HUES48 (cell line): ENCODE data around the gene NOL9.

Experiments
- H3K27ac ChIP-seq: one replicate; pipeline ENCODE4 v1.7.0; 2013; ENCODE audit warnings: low read depth, low read length, inconsistent platforms
- H3K27me3 ChIP-seq: 2 replicates; pipeline ENCODE4 v1.6.1; 2013; ENCODE audit warnings: mild to moderate bottlenecking, low read length; ENCODE audit not compliant: control insufficient read depth, insufficient read depth
- H3K36me3 ChIP-seq: 2 replicates; pipeline ENCODE4 v1.6.1; 2013; ENCODE audit warnings: low read length; ENCODE audit not compliant: control insufficient read depth, insufficient read depth
- H3K4me1 ChIP-seq: 2 replicates; pipeline ENCODE4 v1.6.1; 2013; ENCODE audit warnings: mild to moderate bottlenecking, low read length; ENCODE audit not compliant: control insufficient read depth, insufficient read depth
- H3K4me3 ChIP-seq: 2 replicates; pipeline ENCODE4 v1.5.1; 2013; ENCODE audit warnings: mild to moderate bottlenecking, low read depth, low read length
- H3K9ac ChIP-seq: 2 replicates; pipeline ENCODE4 v1.6.1; 2013; ENCODE audit warnings: mild to moderate bottlenecking, low read depth, low read length, moderate library complexity
- H3K9me3 ChIP-seq: 2 replicates; pipeline ENCODE4 v1.6.1; 2013; ENCODE audit warnings: low read length; ENCODE audit not compliant: control insufficient read depth, insufficient read depth

NOL9 gene

DNA sequence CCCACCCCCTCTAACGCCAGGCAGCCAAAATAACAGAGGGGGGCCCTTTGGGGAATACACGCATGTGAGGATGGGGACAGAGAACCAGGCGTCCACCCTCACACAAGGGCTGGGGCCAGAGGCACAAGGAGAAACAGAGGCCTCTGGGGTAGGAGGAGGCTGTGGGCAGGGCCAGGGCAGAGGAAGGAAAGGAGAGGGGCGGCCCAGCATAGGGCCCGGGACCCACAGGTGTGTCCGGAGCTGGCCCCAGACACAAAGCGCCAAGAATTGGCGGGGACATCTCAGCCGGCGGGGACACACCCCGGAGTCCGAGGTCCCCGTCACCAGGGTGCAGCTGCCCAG lies 69.5 kb downstream of the NOL9 start:
- Histone ChIP-seq H3K9ac (peak overlapping the region; percentile 53; the same call in 1 of the 2 replicates), H3K36me3 (no peaks in the 10 kb centered on the region), H3K27me3 (peaks cover 7% of the 10 kb centered on the region; the same call in 1 of the 2 replicates), H3K9me3 (no peaks in the 10 kb centered on the region), H3K27ac (no peak overlapping the region), H3K4me1 (peaks cover 10% of the 10 kb centered on the region), H3K4me3 (peak overlapping the region; percentile 70)

DNA sequence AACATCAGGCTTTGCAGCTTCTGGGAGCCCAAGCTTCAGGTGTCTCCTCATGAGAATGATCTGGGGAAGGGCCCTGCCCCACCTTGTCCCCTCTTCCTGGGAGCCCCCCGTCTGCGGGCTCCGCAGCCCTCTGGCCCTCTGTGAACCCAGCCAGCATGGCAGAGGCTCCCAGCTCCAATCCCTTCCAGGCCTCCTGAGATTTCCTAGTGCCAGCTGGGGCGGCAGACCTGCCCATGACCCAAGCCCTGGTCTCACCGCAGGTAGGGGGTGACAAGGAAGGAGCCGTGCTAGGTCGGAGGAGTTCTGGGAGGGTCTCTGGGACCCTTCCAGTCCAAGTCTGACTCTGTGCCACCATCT lies 70.6 kb downstream of the NOL9 start:
- Histone ChIP-seq H3K9me3 (no peaks in the 10 kb centered on the region), H3K36me3 (no peaks in the 10 kb centered on the region), H3K4me3 (no peak overlapping the region), H3K4me1 (peaks cover 10% of the 10 kb centered on the region), H3K9ac (no peak overlapping the region), H3K27ac (no peak overlapping the region), H3K27me3 (peaks cover 7% of the 10 kb centered on the region; the same call in 1 of the 2 replicates)

GRCh38 chr1:6483017-6483760 lies 71.1 kb downstream of the NOL9 start:
- H3K27ac ChIP-seq: no peak overlapping the region
- H3K27me3 ChIP-seq: peaks cover 7% of the 10 kb centered on the region; the same call in 1 of the 2 replicates
- no peaks in the 10 kb centered on the region for H3K9me3 ChIP-seq
- H3K4me3 ChIP-seq: no peak overlapping the region
- no peaks in the 10 kb centered on the region for H3K36me3 ChIP-seq
- peaks cover 10% of the 10 kb centered on the region for H3K4me1 ChIP-seq
- no peak overlapping the region for H3K9ac ChIP-seq

GRCh38 chr1:6481820-6482219 lies 72.5 kb downstream of the NOL9 start:
- no peaks in the 10 kb centered on the region for H3K9me3 ChIP-seq
- H3K27ac ChIP-seq: no peak overlapping the region
- H3K36me3 ChIP-seq: no peaks in the 10 kb centered on the region
- H3K4me3 ChIP-seq: no peak overlapping the region
- no peak overlapping the region for H3K9ac ChIP-seq
- H3K4me1 ChIP-seq: peaks cover 16% of the 10 kb centered on the region
- H3K27me3 ChIP-seq: peaks cover 7% of the 10 kb centered on the region; the same call in 1 of the 2 replicates

- no peaks in the 10 kb centered on the region for H3K27me3 ChIP-seq
- H3K4me3 ChIP-seq: no peak overlapping the region
- no peaks in the 10 kb centered on the region for H3K9me3 ChIP-seq
- peaks cover 8% of the 10 kb centered on the region for H3K36me3 ChIP-seq
- H3K27ac ChIP-seq: no peak overlapping the region
- H3K9ac ChIP-seq: no peak overlapping the region
- H3K4me1 ChIP-seq: peaks cover 9% of the 10 kb centered on the region; the same call in 1 of the 2 replicates
Observed at GRCh38 chr1:6477039-6477820, 77.1 kb downstream of the NOL9 start.

DNA sequence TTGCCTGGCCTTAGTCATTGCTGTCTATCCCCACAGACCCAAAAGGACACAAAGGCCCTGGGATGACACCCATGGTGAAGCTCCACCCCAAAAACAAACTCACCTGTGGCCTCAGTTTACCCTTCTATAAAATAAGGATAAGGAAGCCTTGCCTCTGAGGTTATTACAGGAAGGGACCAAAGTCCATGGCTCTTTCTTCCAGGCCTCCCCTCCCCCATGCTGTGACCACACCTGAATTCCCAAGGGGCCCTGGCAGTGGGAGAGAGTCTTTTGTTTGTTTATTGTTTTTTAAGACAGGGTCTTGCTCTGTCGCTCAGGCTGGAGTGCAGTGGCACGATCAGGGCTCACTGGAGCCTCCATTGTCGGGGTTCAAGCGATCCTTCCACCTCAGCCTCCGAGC lies 77.8 kb downstream of the NOL9 start:
- Histone ChIP-seq H3K27ac (no peak overlapping the region), H3K4me1 (peaks cover 9% of the 10 kb centered on the region; the same call in 1 of the 2 replicates), H3K9me3 (no peaks in the 10 kb centered on the region), H3K27me3 (no peaks in the 10 kb centered on the region), H3K9ac (no peak overlapping the region), H3K36me3 (peaks cover 11% of the 10 kb centered on the region), H3K4me3 (no peak overlapping the region)

GRCh38 chr1:6475381-6476133 lies 78.8 kb downstream of the NOL9 start:
- H3K27me3 ChIP-seq: no peaks in the 10 kb centered on the region
- H3K36me3 ChIP-seq: peaks cover 11% of the 10 kb centered on the region
- no peak overlapping the region for H3K9ac ChIP-seq
- peaks cover 9% of the 10 kb centered on the region; the same call in 1 of the 2 replicates for H3K4me1 ChIP-seq
- no peak overlapping the region for H3K4me3 ChIP-seq
- H3K9me3 ChIP-seq: no peaks in the 10 kb centered on the region
- H3K27ac ChIP-seq: no peak overlapping the region

GRCh38 chr1:6474815-6475282 lies 79.5 kb downstream of the NOL9 start:
- no peaks in the 10 kb centered on the region for H3K27me3 ChIP-seq
- H3K27ac ChIP-seq: no peak overlapping the region
- H3K4me1 ChIP-seq: peaks cover 9% of the 10 kb centered on the region; the same call in 1 of the 2 replicates
- H3K9ac ChIP-seq: no peak overlapping the region
- H3K9me3 ChIP-seq: no peaks in the 10 kb centered on the region
- peaks cover 18% of the 10 kb centered on the region for H3K36me3 ChIP-seq
- H3K4me3 ChIP-seq: no peak overlapping the region

GRCh38 chr1:6473974-6474814 lies 80.1 kb downstream of the NOL9 start:
- H3K36me3 ChIP-seq: peaks cover 25% of the 10 kb centered on the region
- no peak overlapping the region for H3K27ac ChIP-seq
- H3K9me3 ChIP-seq: no peaks in the 10 kb centered on the region
- H3K4me1 ChIP-seq: peaks cover 9% of the 10 kb centered on the region; the same call in 1 of the 2 replicates
- no peak overlapping the region for H3K9ac ChIP-seq
- no peaks in the 10 kb centered on the region for H3K27me3 ChIP-seq
- no peak overlapping the region for H3K4me3 ChIP-seq

- no peaks in the 10 kb centered on the region for H3K27me3 ChIP-seq
- peaks cover 9% of the 10 kb centered on the region; the same call in 1 of the 2 replicates for H3K4me1 ChIP-seq
- H3K4me3 ChIP-seq: no peak overlapping the region
- peaks cover 35% of the 10 kb centered on the region for H3K36me3 ChIP-seq
- no peak overlapping the region for H3K9ac ChIP-seq
- H3K9me3 ChIP-seq: no peaks in the 10 kb centered on the region
- H3K27ac ChIP-seq: no peak overlapping the region
Observed at GRCh38 chr1:6473156-6473555, 81.2 kb downstream of the NOL9 start.
